ENCODE measurements around the gene MOV10L1.

Gene MOV10L1

GRCh38 chr22:50058906-50059880 is 30.6 kb upstream of the MOV10L1 start:
- DNase-seq (ENCODE audit: low spot score), result no peak

- no peak for DNase-seq (ENCODE audit: low spot score)
Observed at GRCh38 chr22:50059881-50060262, 29.9 kb upstream of the MOV10L1 start.

GRCh38 chr22:50060441-50061140 is 29.2 kb upstream of the MOV10L1 start:
- DNase-seq (ENCODE audit: low spot score), result no peak

GRCh38 chr22:50061141-50061823 is 28.5 kb upstream of the MOV10L1 start:
- no peak for DNase-seq (ENCODE audit: low spot score)

GRCh38 chr22:50061824-50062355 is 27.9 kb upstream of the MOV10L1 start:
- no peak for DNase-seq (ENCODE audit: low spot score)

- no peak for DNase-seq (ENCODE audit: low spot score)
Observed at GRCh38 chr22:50062509-50063135, 27.2 kb upstream of the MOV10L1 start.

- no peak for DNase-seq (ENCODE audit: low spot score)
Observed at GRCh38 chr22:50063589-50064393, 26.0 kb upstream of the MOV10L1 start.

- no peak for DNase-seq (ENCODE audit: low spot score)
Observed at GRCh38 chr22:50064453-50064852, 25.4 kb upstream of the MOV10L1 start.

GRCh38 chr22:50067244-50067643 is 22.6 kb upstream of the MOV10L1 start:
- DNase-seq (ENCODE audit: low spot score), result no peak

GRCh38 chr22:50068096-50068495 is 21.7 kb upstream of the MOV10L1 start:
- DNase-seq (ENCODE audit: low spot score), result no peak

- no peak for DNase-seq (ENCODE audit: low spot score)
Observed at GRCh38 chr22:50070366-50070765, 19.4 kb upstream of the MOV10L1 start.

- no peak for DNase-seq (ENCODE audit: low spot score)
Observed at GRCh38 chr22:50071432-50072166, 18.2 kb upstream of the MOV10L1 start.

GRCh38 chr22:50072167-50072555 is 17.6 kb upstream of the MOV10L1 start:
- DNase-seq (ENCODE audit: low spot score), result no peak

- DNase-seq (ENCODE audit: low spot score), result no peak
Observed at GRCh38 chr22:50072714-50073538, 16.9 kb upstream of the MOV10L1 start.

- DNase-seq (ENCODE audit: low spot score), result no peak
Observed at GRCh38 chr22:50074056-50074455, 15.8 kb upstream of the MOV10L1 start.

GRCh38 chr22:50074551-50075530 is 15.0 kb upstream of the MOV10L1 start:
- DNase-seq (ENCODE audit: low spot score), result no peak

GRCh38 chr22:50076646-50077535 is 12.9 kb upstream of the MOV10L1 start:
- no peak for DNase-seq (ENCODE audit: low spot score)

All from COLO829 (cell line).